ENCODE results near the gene CDK5R2.

CDK5R2 gene

GRCh38 chr2:218953366-218953954 lies 6.0 kb upstream of the CDK5R2 start:
- Histone ChIP-seq H3K36me3 (ENCODE audit: control insufficient read depth in 1 of 2, insufficient read depth in 2 of 2, low read depth in 1 of 2, low read length in 2 of 2) (no peaks in the 10 kb centered on the region), H2BK120ac (ENCODE audit: low read depth, low read length) (no peak overlapping the region), H4K8ac (ENCODE audit: low read length) (no peak overlapping the region), H2AFZ (ENCODE audit: low read depth, low read length) (no peak overlapping the region), H2BK15ac (ENCODE audit: low read depth, poor library complexity, severe bottlenecking) (no peak overlapping the region), H2BK12ac (ENCODE audit: low read length in 2 of 2) (no peak overlapping the region), H3K18ac (ENCODE audit: low read depth in 1 of 2, low read length in 2 of 2) (no peak overlapping the region), H3K4ac (ENCODE audit: low read depth in 1 of 2, low read length in 2 of 2) (no peak overlapping the region), H3K27me3 (ENCODE audit: control insufficient read depth in 1 of 2, insufficient read depth in 1 of 2, low read length in 2 of 2) (peaks cover 83 to 90% of the 10 kb centered on the region in 2 experiments), H3K4me3 (ENCODE audit: insufficient read depth in 1 of 2, low read depth in 1 of 2, low read length in 2 of 2) (no peak overlapping the region), H3K4me2 (ENCODE audit: low read length, poor library complexity, severe bottlenecking) (no peak overlapping the region), H3K27ac (ENCODE audit: low read length, poor library complexity, severe bottlenecking) (no peak overlapping the region), H3K79me1 (replicated peaks; ENCODE audit: low read length, poor library complexity, severe bottlenecking) (no peaks in the 10 kb centered on the region), H4K91ac (ENCODE audit: low read length) (no peak overlapping the region), H3K23ac (ENCODE audit: low read length in 2 of 2) (no peak overlapping the region), H3K9me3 (ENCODE audit: control insufficient read depth, low read length) (no peaks in the 10 kb centered on the region), H2BK5ac (ENCODE audit: low read depth, low read length, poor library complexity, severe bottlenecking) (no peak overlapping the region), H3K9ac (ENCODE audit: low read length) (no peak overlapping the region), H3K4me1 (ENCODE audit: control insufficient read depth, insufficient read depth, low read depth, low read length) (no peaks in the 10 kb centered on the region), H2AK5ac (ENCODE audit: low read length, severe bottlenecking) (no peak overlapping the region), H3K14ac (ENCODE audit: low read length in 2 of 2) (no peak overlapping the region)
- no peak for DNase-seq
- WGBS = 66% methylated on average over 18 of the region's 18 CpGs

GRCh38 chr2:218954541-218955300 lies 4.7 kb upstream of the CDK5R2 start:
- no peaks in the 10 kb centered on the region for H3K9me3 ChIP-seq (ENCODE audit: control insufficient read depth, low read length)
- no peak overlapping the region for H2BK120ac ChIP-seq (ENCODE audit: low read depth, low read length)
- H3K36me3 ChIP-seq (ENCODE audit: control insufficient read depth in 1 of 2, insufficient read depth in 2 of 2, low read depth in 1 of 2, low read length in 2 of 2) = no peaks in the 10 kb centered on the region
- H2BK5ac ChIP-seq (ENCODE audit: low read depth, low read length, poor library complexity, severe bottlenecking) = no peak overlapping the region
- H3K4ac ChIP-seq (ENCODE audit: low read depth in 1 of 2, low read length in 2 of 2) = no peak overlapping the region
- no peak overlapping the region for H3K14ac ChIP-seq (ENCODE audit: low read length in 2 of 2)
- no peak overlapping the region for H4K91ac ChIP-seq (ENCODE audit: low read length)
- no peak overlapping the region for H2AK5ac ChIP-seq (ENCODE audit: low read length, severe bottlenecking)
- no peak for DNase-seq
- no peak overlapping the region for H2BK15ac ChIP-seq (ENCODE audit: low read depth, poor library complexity, severe bottlenecking)
- no peak overlapping the region for H3K9ac ChIP-seq (ENCODE audit: low read length)
- WGBS = 81% methylated on average over 7 of the region's 8 CpGs
- no peak overlapping the region for H3K4me2 ChIP-seq (ENCODE audit: low read length, poor library complexity, severe bottlenecking)
- H3K23ac ChIP-seq (ENCODE audit: low read length in 2 of 2) = no peak overlapping the region
- no peaks in the 10 kb centered on the region for H3K79me1 ChIP-seq (replicated peaks; ENCODE audit: low read length, poor library complexity, severe bottlenecking)
- no peak overlapping the region for H4K8ac ChIP-seq (ENCODE audit: low read length)
- peaks cover 86 to 89% of the 10 kb centered on the region in 2 experiments for H3K27me3 ChIP-seq (ENCODE audit: control insufficient read depth in 1 of 2, insufficient read depth in 1 of 2, low read length in 2 of 2)
- H3K4me3 ChIP-seq (ENCODE audit: insufficient read depth in 1 of 2, low read depth in 1 of 2, low read length in 2 of 2) = no peak overlapping the region
- H3K18ac ChIP-seq (ENCODE audit: low read depth in 1 of 2, low read length in 2 of 2) = no peak overlapping the region
- H2AFZ ChIP-seq (ENCODE audit: low read depth, low read length) = no peak overlapping the region
- peaks cover 4% of the 10 kb centered on the region for H3K4me1 ChIP-seq (ENCODE audit: control insufficient read depth, insufficient read depth, low read depth, low read length)
- H3K27ac ChIP-seq (ENCODE audit: low read length, poor library complexity, severe bottlenecking) = no peak overlapping the region
- H2BK12ac ChIP-seq (ENCODE audit: low read length in 2 of 2) = no peak overlapping the region

GRCh38 chr2:218956039-218956438 lies 3.4 kb upstream of the CDK5R2 start:
- H3K4me3 ChIP-seq (ENCODE audit: insufficient read depth in 1 of 2, low read depth in 1 of 2, low read length in 2 of 2) = no peak overlapping the region
- no peak overlapping the region for H3K4me2 ChIP-seq (ENCODE audit: low read length, poor library complexity, severe bottlenecking)
- H3K23ac ChIP-seq (ENCODE audit: low read length in 2 of 2) = no peak overlapping the region
- no peak overlapping the region for H2AFZ ChIP-seq (ENCODE audit: low read depth, low read length)
- H3K14ac ChIP-seq (ENCODE audit: low read length in 2 of 2) = no peak overlapping the region
- peaks cover 84 to 89% of the 10 kb centered on the region in 2 experiments for H3K27me3 ChIP-seq (ENCODE audit: control insufficient read depth in 1 of 2, insufficient read depth in 1 of 2, low read length in 2 of 2)
- no peak overlapping the region for H2BK12ac ChIP-seq (ENCODE audit: low read length in 2 of 2)
- WGBS = 83% methylated on average over 1 of the region's 1 CpG
- H3K79me1 ChIP-seq (replicated peaks; ENCODE audit: low read length, poor library complexity, severe bottlenecking) = no peaks in the 10 kb centered on the region
- no peaks in the 10 kb centered on the region for H3K9me3 ChIP-seq (ENCODE audit: control insufficient read depth, low read length)
- no peak for DNase-seq
- no peak overlapping the region for H2BK15ac ChIP-seq (ENCODE audit: low read depth, poor library complexity, severe bottlenecking)
- no peak overlapping the region for H3K4ac ChIP-seq (ENCODE audit: low read depth in 1 of 2, low read length in 2 of 2)
- H3K18ac ChIP-seq (ENCODE audit: low read depth in 1 of 2, low read length in 2 of 2) = no peak overlapping the region
- no peak overlapping the region for H2AK5ac ChIP-seq (ENCODE audit: low read length, severe bottlenecking)
- H3K36me3 ChIP-seq (ENCODE audit: control insufficient read depth in 1 of 2, insufficient read depth in 2 of 2, low read depth in 1 of 2, low read length in 2 of 2) = no peaks in the 10 kb centered on the region
- no peak overlapping the region for H3K9ac ChIP-seq (ENCODE audit: low read length)
- peaks cover 13% of the 10 kb centered on the region for H3K4me1 ChIP-seq (ENCODE audit: control insufficient read depth, insufficient read depth, low read depth, low read length)
- H4K8ac ChIP-seq (ENCODE audit: low read length) = no peak overlapping the region
- no peak overlapping the region for H3K27ac ChIP-seq (ENCODE audit: low read length, poor library complexity, severe bottlenecking)
- H2BK120ac ChIP-seq (ENCODE audit: low read depth, low read length) = no peak overlapping the region
- H2BK5ac ChIP-seq (ENCODE audit: low read depth, low read length, poor library complexity, severe bottlenecking) = no peak overlapping the region
- H4K91ac ChIP-seq (ENCODE audit: low read length) = no peak overlapping the region

GRCh38 chr2:218957671-218958070 lies 1.8 kb upstream of the CDK5R2 start:
- Histone ChIP-seq H3K27me3 (ENCODE audit: control insufficient read depth in 1 of 2, insufficient read depth in 1 of 2, low read length in 2 of 2) (peaks cover 91 to 94% of the 10 kb centered on the region in 2 experiments), H3K14ac (ENCODE audit: low read length in 2 of 2) (no peak overlapping the region), H2BK120ac (ENCODE audit: low read depth, low read length) (no peak overlapping the region), H3K4me2 (ENCODE audit: low read length, poor library complexity, severe bottlenecking) (no peak overlapping the region), H3K4ac (ENCODE audit: low read depth in 1 of 2, low read length in 2 of 2) (no peak overlapping the region), H2AK5ac (ENCODE audit: low read length, severe bottlenecking) (no peak overlapping the region), H3K79me1 (replicated peaks; ENCODE audit: low read length, poor library complexity, severe bottlenecking) (no peaks in the 10 kb centered on the region), H4K8ac (ENCODE audit: low read length) (no peak overlapping the region), H3K36me3 (ENCODE audit: control insufficient read depth in 1 of 2, insufficient read depth in 2 of 2, low read depth in 1 of 2, low read length in 2 of 2) (no peaks in the 10 kb centered on the region), H3K18ac (ENCODE audit: low read depth in 1 of 2, low read length in 2 of 2) (no peak overlapping the region), H2AFZ (ENCODE audit: low read depth, low read length) (no peak overlapping the region), H3K9me3 (ENCODE audit: control insufficient read depth, low read length) (peaks cover 2% of the 10 kb centered on the region), H4K91ac (ENCODE audit: low read length) (no peak overlapping the region), H2BK5ac (ENCODE audit: low read depth, low read length, poor library complexity, severe bottlenecking) (no peak overlapping the region), H3K4me1 (ENCODE audit: control insufficient read depth, insufficient read depth, low read depth, low read length) (peaks cover 13% of the 10 kb centered on the region), H3K9ac (ENCODE audit: low read length) (no peak overlapping the region), H3K23ac (ENCODE audit: low read length in 2 of 2) (no peak overlapping the region), H3K27ac (ENCODE audit: low read length, poor library complexity, severe bottlenecking) (no peak overlapping the region), H3K4me3 (ENCODE audit: insufficient read depth in 1 of 2, low read depth in 1 of 2, low read length in 2 of 2) (no peak overlapping the region), H2BK12ac (ENCODE audit: low read length in 2 of 2) (no peak overlapping the region), H2BK15ac (ENCODE audit: low read depth, poor library complexity, severe bottlenecking) (no peak overlapping the region)
- DNase-seq = no peak
- WGBS = 79% methylated on average over 4 of the region's 4 CpGs

All from mesenchymal stem cell (in vitro differentiated cells and primary cell).